CD14-positive monocyte (primary cell): ENCODE measurements around the gene CCBE1. TPM values are rescaled to one million over a fixed set of nuclear protein-coding genes. Genes with fewer than 3 reads are reported as not detected.

Source experiments
- DNase-seq, 3 donors: peaks; one replicate each; pipeline ENCODE4 v3.0.0-alpha.2; 2011 to 2022
- H2AFZ ChIP-seq: 2 replicates; pipeline ENCODE4 v1.6.0; 2012; ENCODE audit warnings: mild to moderate bottlenecking, low read depth, low read length, inconsistent platforms; ENCODE audit not compliant: insufficient read depth, poor library complexity, severe bottlenecking
- H3K27ac ChIP-seq, 2 donors: 1 replicate in 1 of 2; 2 replicates in 1 of 2; pipeline ENCODE4 v1.5.1; 2012 to 2013; ENCODE audit warnings: low read length in 2 of 2, control low read depth in 1 of 2, inconsistent platforms in 1 of 2, low read depth in 1 of 2, mild to moderate bottlenecking in 1 of 2
- H3K27me3 ChIP-seq, 2 donors: one replicate each; pipeline versions ENCODE4 v1.6.0 to v1.6.1; 2011 to 2013; ENCODE audit warnings: low read length in 2 of 2; ENCODE audit not compliant: control insufficient read depth in 2 of 2, insufficient read depth in 2 of 2
- H3K36me3 ChIP-seq, 2 donors: replicated peaks in 1 of 2; 1 replicate in 1 of 2; 2 replicates in 1 of 2; pipeline versions ENCODE4 v1.5.1 to v1.6.1; 2012 to 2013; ENCODE audit warnings: low read length in 2 of 2, control low read depth in 1 of 2, inconsistent platforms in 1 of 2, mild to moderate bottlenecking in 1 of 2; ENCODE audit not compliant: insufficient read depth in 2 of 2, control insufficient read depth in 1 of 2
- H3K4me1 ChIP-seq, 2 donors: 1 replicate in 1 of 2; 2 replicates in 1 of 2; pipeline versions ENCODE4 v1.5.1 to v1.6.1; 2012 to 2013; ENCODE audit warnings: low read length in 2 of 2, control low read depth in 1 of 2, inconsistent platforms in 1 of 2, mild to moderate bottlenecking in 1 of 2, moderate library complexity in 1 of 2; ENCODE audit not compliant: insufficient read depth in 2 of 2, control insufficient read depth in 1 of 2
- H3K4me2 ChIP-seq: replicated peaks from 2 replicates; pipeline ENCODE3; 2012; ENCODE audit warnings: low read length, moderate library complexity, mild to moderate bottlenecking; ENCODE audit not compliant: poor library complexity, severe bottlenecking; ENCODE audit errors: extremely low read depth
- H3K4me3 ChIP-seq, 3 experiments: fragments of 200-600 bp in 1 of 3; sonication (generic) in 1 of 3; replicated peaks in 1 of 3; 1 replicate in 2 of 3; 2 replicates in 1 of 3; pipeline ENCODE4 v1.5.1; 2011 to 2013; ENCODE audit warnings: low read length in 3 of 3, mild to moderate bottlenecking in 3 of 3, control low read depth in 2 of 3, low read depth in 2 of 3, inconsistent platforms in 1 of 3, moderate library complexity in 1 of 3
- H3K79me2 ChIP-seq: 2 replicates; pipeline ENCODE4 v1.6.0; 2012; ENCODE audit warnings: mild to moderate bottlenecking, control low read depth, inconsistent platforms, low read length, moderate library complexity; ENCODE audit not compliant: insufficient read depth
- H3K9ac ChIP-seq: 2 replicates; pipeline ENCODE4 v1.6.0; 2017; ENCODE audit warnings: low read length, mild to moderate bottlenecking; ENCODE audit not compliant: insufficient read depth, poor library complexity, severe bottlenecking
- H3K9me3 ChIP-seq, 2 donors: replicated peaks in 1 of 2; 1 replicate in 1 of 2; 2 replicates in 1 of 2; pipeline versions ENCODE4 v1.5.1 to v1.6.1; 2012 to 2013; ENCODE audit warnings: low read length in 2 of 2, control low read depth in 1 of 2; ENCODE audit not compliant: control insufficient read depth in 1 of 2, insufficient read depth in 1 of 2
- H4K20me1 ChIP-seq: 2 replicates; pipeline ENCODE4 v1.6.0; 2012; ENCODE audit warnings: mild to moderate bottlenecking, low read length, control low read depth, moderate library complexity; ENCODE audit not compliant: insufficient read depth
- H3K27ac Mint-ChIP-seq, 7 donors: one replicate each; pipeline ENCODE4 v1.8.0; 2020; ENCODE audit warnings: mild to moderate bottlenecking in 7 of 7, mixed read lengths in 7 of 7, moderate library complexity in 6 of 7, inconsistent platforms in 2 of 7
- H3K27me3 Mint-ChIP-seq, 3 donors: one replicate each; pipeline ENCODE4 v1.8.0; 2021 to 2022; ENCODE audit warnings: low read depth in 3 of 3, mild to moderate bottlenecking in 3 of 3, mixed read lengths in 3 of 3, moderate library complexity in 3 of 3, inconsistent platforms in 1 of 3
- H3K36me3 Mint-ChIP-seq, 2 donors: one replicate each; pipeline ENCODE4 v1.8.0; 2020; ENCODE audit warnings: mixed read lengths in 2 of 2, inconsistent platforms in 1 of 2, mild to moderate bottlenecking in 1 of 2
- H3K4me1 Mint-ChIP-seq: one replicate; pipeline ENCODE4 v1.8.0; 2020; ENCODE audit warnings: mild to moderate bottlenecking, mixed read lengths
- H3K4me3 Mint-ChIP-seq, 2 donors: one replicate each; pipeline ENCODE4 v1.8.0; 2020; ENCODE audit warnings: mild to moderate bottlenecking in 2 of 2, mixed read lengths in 2 of 2, moderate library complexity in 1 of 2
- H3K9me3 Mint-ChIP-seq, 7 donors: one replicate each; pipeline ENCODE4 v1.8.0; 2020 to 2022; ENCODE audit warnings: mixed read lengths in 7 of 7, mild to moderate bottlenecking in 6 of 7, moderate library complexity in 6 of 7, inconsistent platforms in 2 of 7
- CTCF ChIP-seq: fragments of 200-600 bp; IDR thresholded peaks from one replicate; pipeline ENCODE4 v1.8.0; 2022; ENCODE audit warnings: antibody characterized with exemption, mild to moderate bottlenecking
- WGBS: methylation state at CpG from one replicate; pipeline ENCODE4 v1.1.5; 2013; ENCODE audit warnings: missing lambda C conversion rate; ENCODE audit not compliant: insufficient coverage; 5-methylcytosine and 5-hydroxymethylcytosine counted together
- intact Hi-C, 2 donors: fragments of 100-400 bp; cut with micrococcal nuclease; formaldehyde crosslinking; loops; one replicate each; pipeline versions ENCODE4 v1.15.0 to v1.15.1; 2023
- polyA plus RNA-seq, 3 donors: library from polyadenylated mRNA; depleted of rRNA in 1 of 3; unstranded in 2 of 3; stranded (reverse) in 1 of 3; fragments of 300-500 nt in 2 of 3; fragments of >200 nt in 1 of 3; fragmentation: Illumina TruSeq in 2 of 3; gene quantifications; 1 replicate in 2 of 3; 2 replicates in 1 of 3; pipeline ENCODE4 v1.2.3, GENCODE V29; 2012 to 2021

CCBE1 gene
- polyA plus RNA-seq, 3 donors: not detected

GRCh38 chr18:59468821-59469220 lies 228.4 kb downstream of the CCBE1 start:
- Mint-ChIP-seq H3K4me3 (no peak overlapping the region), H3K36me3 (no peaks in the 10 kb centered on the region), H3K27me3 (peaks cover 0 to 2% (median 2%) of the 10 kb centered on the region in 3 donors), H3K9me3 (peaks cover 0 to 4% (median under 1%) of the 10 kb centered on the region in 7 donors), H3K4me1 (no peaks in the 10 kb centered on the region), H3K27ac (no peak overlapping the region)
- Histone ChIP-seq H3K27me3 (no peaks in the 10 kb centered on the region), H4K20me1 (no peaks in the 10 kb centered on the region), H3K4me2 (no peak overlapping the region), H3K4me3 (no peak overlapping the region), H3K9me3 (no peaks in the 10 kb centered on the region), H3K79me2 (no peaks in the 10 kb centered on the region), H3K27ac (no peak overlapping the region), H3K9ac (no peak overlapping the region), H3K36me3 (no peaks in the 10 kb centered on the region), H3K4me1 (no peaks in the 10 kb centered on the region), H2AFZ (no peak overlapping the region)
- intact Hi-C loops: no loop called here
- DNase-seq: no peak
- no peak for TF ChIP-seq CTCF
- WGBS: 50% methylated on average over 1 of the region's 4 CpGs

- no peaks in the 10 kb centered on the region for H3K79me2 ChIP-seq
- WGBS: 84% methylated on average over 6 of the region's 8 CpGs
- H3K36me3 ChIP-seq: no peaks in the 10 kb centered on the region
- H3K4me3 Mint-ChIP-seq: no peak overlapping the region
- H2AFZ ChIP-seq: no peak overlapping the region
- H3K4me2 ChIP-seq: no peak overlapping the region
- no peak for DNase-seq
- intact Hi-C loops: no loop called here
- peaks cover 0 to 2% (median 2%) of the 10 kb centered on the region in 3 donors for H3K27me3 Mint-ChIP-seq
- no peaks in the 10 kb centered on the region for H3K27me3 ChIP-seq
- no peak overlapping the region for H3K9ac ChIP-seq
- H3K27ac ChIP-seq: no peak overlapping the region
- no peak overlapping the region for H3K27ac Mint-ChIP-seq
- no peak overlapping the region for H3K4me3 ChIP-seq
- peaks cover 0 to 3% (median 0%) of the 10 kb centered on the region in 7 donors for H3K9me3 Mint-ChIP-seq
- H3K4me1 Mint-ChIP-seq: no peaks in the 10 kb centered on the region
- no peaks in the 10 kb centered on the region for H3K9me3 ChIP-seq
- no peaks in the 10 kb centered on the region for H3K36me3 Mint-ChIP-seq
- no peak for TF ChIP-seq CTCF
- no peaks in the 10 kb centered on the region for H3K4me1 ChIP-seq
- no peaks in the 10 kb centered on the region for H4K20me1 ChIP-seq
Measured at GRCh38 chr18:59467497-59467896, 229.7 kb downstream of the CCBE1 start.
